Activated naive CD4-positive, alpha-beta T cell treated with Interleukin-2 at 50 U/mL for 16 hours (primary cell): Measurements from ENCODE around the gene TM2D3.

Experiments used
- DNase-seq: peaks from one replicate; pipeline ENCODE4 v3.0.0-alpha.2; 2020

TM2D3 gene

GRCh38 chr15:101599091-101599490 lies 53.1 kb downstream of the TM2D3 start:
- DNase-seq = no peak

- DNase-seq = no peak
Observed at GRCh38 chr15:101597360-101597928, 54.7 kb downstream of the TM2D3 start.

- no peak for DNase-seq
Observed at GRCh38 chr15:101596633-101597032, 55.5 kb downstream of the TM2D3 start.
